H9 (cell line): ENCODE results near the gene GPC1. TPM values are rescaled to one million over a fixed set of nuclear protein-coding genes. Genes with fewer than 3 reads are reported as not detected.
A peak's percentile ranks its signal among the peaks of the same experiment; 100 is the strongest.
"Not testable (repeated sequence)": the region's sequence is repeated elsewhere in the genome, so short reads cannot be mapped to it uniquely, and the experiment has no call there.

Source experiments
- DNase-seq: peaks from one replicate; pipeline ENCODE4 v3.0.0-alpha.2; 2017
- H2AFZ ChIP-seq: one replicate; pipeline ENCODE4 v1.6.1; 2013; ENCODE audit warnings: mild to moderate bottlenecking, low read length, control low read depth, moderate library complexity
- H2AK5ac ChIP-seq: 2 replicates; pipeline ENCODE4 v1.6.1; 2013; ENCODE audit warnings: low read length, control low read depth, mixed read lengths; ENCODE audit not compliant: insufficient read length
- H2BK120ac ChIP-seq: one replicate; pipeline ENCODE4 v1.6.1; 2013; ENCODE audit warnings: low read depth, mild to moderate bottlenecking, low read length, control low read depth, inconsistent platforms; ENCODE audit not compliant: poor library complexity, severe bottlenecking
- H2BK12ac ChIP-seq: 2 replicates; pipeline ENCODE4 v1.6.1; 2013; ENCODE audit warnings: low read length, control low read depth, mixed read lengths, low read depth; ENCODE audit not compliant: insufficient read length
- H2BK15ac ChIP-seq: 2 replicates; pipeline ENCODE4 v1.6.1; 2013; ENCODE audit warnings: low read depth, low read length, control low read depth
- H2BK20ac ChIP-seq: one replicate; pipeline ENCODE4 v1.6.1; 2013; ENCODE audit warnings: low read depth, mild to moderate bottlenecking, low read length, control low read depth, inconsistent platforms; ENCODE audit not compliant: poor library complexity, severe bottlenecking
- H2BK5ac ChIP-seq: 2 replicates; pipeline ENCODE4 v1.6.1; 2013; ENCODE audit warnings: low read length, control low read depth, mixed read lengths; ENCODE audit not compliant: insufficient read length
- H3K14ac ChIP-seq: 2 replicates; pipeline ENCODE4 v1.6.1; 2013; ENCODE audit warnings: low read length, control low read depth; ENCODE audit not compliant: insufficient read depth
- H3K18ac ChIP-seq: 2 replicates; pipeline ENCODE4 v1.6.1; 2013; ENCODE audit warnings: low read depth, mild to moderate bottlenecking, mixed read lengths, low read length, control low read depth; ENCODE audit not compliant: insufficient read length
- H3K23ac ChIP-seq: 2 replicates; pipeline ENCODE4 v1.6.1; 2013; ENCODE audit warnings: low read length, control low read depth, mixed read lengths, low read depth; ENCODE audit not compliant: insufficient read length
- H3K23me2 ChIP-seq: 2 replicates; pipeline ENCODE4 v1.6.1; 2013; ENCODE audit warnings: low read depth, mild to moderate bottlenecking, mixed read lengths, low read length, control low read depth; ENCODE audit not compliant: insufficient read length, poor library complexity, severe bottlenecking
- H3K27ac ChIP-seq: 2 replicates; pipeline ENCODE4 v1.5.1; 2013; ENCODE audit warnings: low read length, control low read depth, mixed read lengths, low read depth; ENCODE audit not compliant: insufficient read length
- H3K27me3 ChIP-seq: 2 replicates; pipeline ENCODE4 v1.6.1; 2013; ENCODE audit warnings: low read length, control low read depth, inconsistent platforms; ENCODE audit not compliant: insufficient read depth
- H3K4ac ChIP-seq: 2 replicates; pipeline ENCODE4 v1.6.1; 2013; ENCODE audit warnings: low read depth, mild to moderate bottlenecking, control low read depth, inconsistent platforms, low read length, moderate library complexity
- H3K4me1 ChIP-seq: 2 replicates; pipeline ENCODE4 v1.6.1; 2013; ENCODE audit warnings: low read length, control low read depth, inconsistent platforms; ENCODE audit not compliant: insufficient read depth
- H3K4me2 ChIP-seq: 2 replicates; pipeline ENCODE4 v1.6.1; 2013; ENCODE audit warnings: low read length, control low read depth, mixed read lengths; ENCODE audit not compliant: insufficient read length, insufficient read depth
- H3K56ac ChIP-seq: 2 replicates; pipeline ENCODE4 v1.6.1; 2013; ENCODE audit warnings: low read depth, mild to moderate bottlenecking, mixed read lengths, low read length, control low read depth; ENCODE audit not compliant: insufficient read length
- H3K79me1 ChIP-seq: 2 replicates; pipeline ENCODE4 v1.6.1; 2013; ENCODE audit warnings: low read depth, mild to moderate bottlenecking, moderate library complexity, low read length, control low read depth, inconsistent platforms; ENCODE audit not compliant: insufficient read depth, poor library complexity, severe bottlenecking
- H3K79me2 ChIP-seq: 2 replicates; pipeline ENCODE4 v1.6.1; 2013; ENCODE audit warnings: low read length, control low read depth, inconsistent platforms; ENCODE audit not compliant: insufficient read depth
- H3K9ac ChIP-seq: 2 replicates; pipeline ENCODE4 v1.6.1; 2013; ENCODE audit warnings: low read length, control low read depth, mixed read lengths; ENCODE audit not compliant: insufficient read length; ENCODE audit errors: extremely low read depth
- H3K9me3 ChIP-seq: one replicate; pipeline ENCODE4 v1.6.1; 2013; ENCODE audit warnings: low read depth, low read length, inconsistent platforms; ENCODE audit not compliant: control insufficient read depth
- H3T11ph ChIP-seq: one replicate; pipeline ENCODE4 v1.6.1; 2013; ENCODE audit warnings: mild to moderate bottlenecking, low read length, control low read depth, inconsistent platforms
- H4K20me1 ChIP-seq: one replicate; pipeline ENCODE4 v1.6.1; 2013; ENCODE audit not compliant: control insufficient read depth, insufficient read length, insufficient read depth
- H4K5ac ChIP-seq: 2 replicates; pipeline ENCODE4 v1.6.1; 2013; ENCODE audit warnings: low read depth, mild to moderate bottlenecking, mixed read lengths, low read length, control low read depth; ENCODE audit not compliant: insufficient read length
- H4K8ac ChIP-seq: replicated peaks from 2 replicates; pipeline ENCODE4 v1.6.1; 2013; ENCODE audit warnings: low read length, control low read depth, mixed read lengths, low read depth; ENCODE audit not compliant: insufficient read length
- H4K91ac ChIP-seq: 2 replicates; pipeline ENCODE4 v1.6.1; 2013; ENCODE audit warnings: low read depth, mild to moderate bottlenecking, moderate library complexity, mixed read lengths, low read length, control low read depth; ENCODE audit not compliant: insufficient read length
- H3K27ac Mint-ChIP-seq, 3 experiments: 2 replicates in 2 of 3; 3 replicates in 1 of 3; pipeline ENCODE4 v1.8.0; 2020 to 2021; ENCODE audit warnings: mixed read lengths in 3 of 3, mild to moderate bottlenecking in 1 of 3, moderate library complexity in 1 of 3
- H3K27me3 Mint-ChIP-seq: 2 replicates; pipeline ENCODE4 v1.8.0; 2021; ENCODE audit warnings: low read depth, mild to moderate bottlenecking, moderate library complexity, mixed read lengths
- H3K36me3 Mint-ChIP-seq, 3 experiments: 2 replicates in 2 of 3; 3 replicates in 1 of 3; pipeline ENCODE4 v1.8.0; 2020 to 2021; ENCODE audit warnings: low read depth in 3 of 3, mixed read lengths in 3 of 3; ENCODE audit not compliant: insufficient read depth in 1 of 3
- H3K4me1 Mint-ChIP-seq, 2 experiments: 2 replicates each; pipeline ENCODE4 v1.8.0; 2020; ENCODE audit warnings: mixed read lengths in 2 of 2
- H3K4me3 Mint-ChIP-seq, 2 experiments: 2 replicates in 1 of 2; 3 replicates in 1 of 2; pipeline ENCODE4 v1.8.0; 2020 to 2021; ENCODE audit warnings: mild to moderate bottlenecking in 2 of 2, mixed read lengths in 2 of 2, moderate library complexity in 1 of 2
- H3K9me3 Mint-ChIP-seq, 2 experiments: 2 replicates in 1 of 2; 3 replicates in 1 of 2; pipeline ENCODE4 v1.8.0; 2020; ENCODE audit warnings: mild to moderate bottlenecking in 2 of 2, mixed read lengths in 2 of 2, moderate library complexity in 1 of 2
- CTCF ChIP-seq: fragments of 200-600 bp; sonication (generic); conservative IDR thresholded peaks from 3 replicates; pipeline ENCODE4 v1.8.0; 2021; ENCODE audit warnings: antibody characterized with exemption, mild to moderate bottlenecking
- WGBS: extraction: QIAGEN DNeasy Blood & Tissue Kit; methylation state at CpG from one replicate; pipeline ENCODE4 v1.1.7; 2013; ENCODE audit warnings: missing lambda C conversion rate, low lambda C conversion rate, mixed read lengths; ENCODE audit not compliant: insufficient read length; ENCODE audit errors: extremely low coverage; 5-methylcytosine and 5-hydroxymethylcytosine counted together
- total RNA-seq: library from RNA; stranded (reverse); gene quantifications from 2 replicates; pipeline ENCODE4 v1.2.1, GENCODE V29; 2021

The GPC1 gene
- total RNA-seq, 1 experiment from 2014 or later, result 39.4 TPM

DNA sequence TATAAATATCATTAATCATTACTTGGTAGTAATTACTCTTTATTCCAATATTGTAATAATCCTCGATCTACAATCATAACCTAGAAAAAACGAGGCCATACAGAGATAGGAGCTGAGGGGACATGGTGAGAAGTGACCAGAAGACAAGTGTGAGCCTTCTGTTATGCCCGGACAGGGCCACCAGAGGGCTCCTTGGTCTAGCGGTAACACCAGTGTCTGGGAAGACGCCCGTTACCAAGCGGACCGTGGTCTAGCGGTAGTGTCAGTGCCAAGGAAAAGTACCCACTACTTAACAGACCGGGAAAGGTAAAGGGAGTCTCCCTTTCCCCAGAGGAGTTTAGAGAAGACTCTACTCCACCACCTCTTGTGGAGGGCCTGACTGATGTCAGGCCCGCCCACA is 59.5 kb downstream of the GPC1 start:
- H3K9me3 ChIP-seq, H3K14ac ChIP-seq, H3K79me2 ChIP-seq, H3T11ph ChIP-seq, H2AFZ ChIP-seq, H3K23me2 ChIP-seq, H3K27ac ChIP-seq, H4K91ac ChIP-seq, H3K4ac ChIP-seq, H3K79me1 ChIP-seq, H2BK15ac ChIP-seq, H3K23ac ChIP-seq, H2BK5ac ChIP-seq, H3K27ac Mint-ChIP-seq, H3K4me2 ChIP-seq, H3K27me3 ChIP-seq, H3K18ac ChIP-seq, H2BK120ac ChIP-seq, H2AK5ac ChIP-seq, H4K8ac ChIP-seq, H4K5ac ChIP-seq, H2BK20ac ChIP-seq, H4K20me1 ChIP-seq, H3K9ac ChIP-seq, H3K4me1 ChIP-seq, H3K4me1 Mint-ChIP-seq, H3K4me3 Mint-ChIP-seq, H3K56ac ChIP-seq, H2BK12ac ChIP-seq: not testable (repeated sequence)
- H3K9me3 Mint-ChIP-seq, result peaks cover 47 to 54% of the 10 kb centered on the region in 2 experiments
- H3K36me3 Mint-ChIP-seq, result peaks cover 0 to 25% (median 23%) of the 10 kb centered on the region in 3 experiments; a peak in 5 of 7 replicates
- peaks cover 22% of the 10 kb centered on the region for H3K27me3 Mint-ChIP-seq
- WGBS, result no CpG with 5 or more reads among the region's 11 CpGs
- peak; percentile 67 for TF ChIP-seq CTCF
- DNase-seq, result peak; percentile 32
